Mucosa of rectum (tissue), 2 donors: ENCODE measurements around the gene DRD1.

Source experiments
- H3K27ac ChIP-seq, 2 donors: one replicate each; pipeline ENCODE4 v1.7.0; 2013; ENCODE audit warnings: inconsistent platforms in 2 of 2, low read depth in 2 of 2, low read length in 2 of 2
- H3K27me3 ChIP-seq, 2 donors: one replicate each; pipeline ENCODE4 v1.7.0; 2013; ENCODE audit warnings: low read length in 2 of 2; ENCODE audit not compliant: control insufficient read depth in 2 of 2, insufficient read depth in 2 of 2
- H3K36me3 ChIP-seq, 2 donors: one replicate each; pipeline ENCODE4 v1.7.0; 2013; ENCODE audit warnings: low read length in 2 of 2; ENCODE audit not compliant: control insufficient read depth in 2 of 2, insufficient read depth in 2 of 2
- H3K4me1 ChIP-seq, 2 donors: one replicate each; pipeline ENCODE4 v1.7.0; 2013; ENCODE audit warnings: low read length in 2 of 2, mild to moderate bottlenecking in 1 of 2; ENCODE audit not compliant: control insufficient read depth in 2 of 2, insufficient read depth in 2 of 2
- H3K4me3 ChIP-seq, 2 donors: one replicate each; pipeline ENCODE4 v1.7.0; 2013; ENCODE audit warnings: low read length in 2 of 2
- H3K9ac ChIP-seq, 2 donors: one replicate each; pipeline ENCODE4 v1.7.0; 2013; ENCODE audit warnings: low read length in 2 of 2, low read depth in 1 of 2, mild to moderate bottlenecking in 1 of 2
- H3K9me3 ChIP-seq, 2 donors: one replicate each; pipeline ENCODE4 v1.7.0; 2013; ENCODE audit warnings: low read length in 2 of 2; ENCODE audit not compliant: control insufficient read depth in 2 of 2
- donor health status: healthy.
- donor health status: Normal muscosa, but diverticular disease.

Gene DRD1

DNA sequence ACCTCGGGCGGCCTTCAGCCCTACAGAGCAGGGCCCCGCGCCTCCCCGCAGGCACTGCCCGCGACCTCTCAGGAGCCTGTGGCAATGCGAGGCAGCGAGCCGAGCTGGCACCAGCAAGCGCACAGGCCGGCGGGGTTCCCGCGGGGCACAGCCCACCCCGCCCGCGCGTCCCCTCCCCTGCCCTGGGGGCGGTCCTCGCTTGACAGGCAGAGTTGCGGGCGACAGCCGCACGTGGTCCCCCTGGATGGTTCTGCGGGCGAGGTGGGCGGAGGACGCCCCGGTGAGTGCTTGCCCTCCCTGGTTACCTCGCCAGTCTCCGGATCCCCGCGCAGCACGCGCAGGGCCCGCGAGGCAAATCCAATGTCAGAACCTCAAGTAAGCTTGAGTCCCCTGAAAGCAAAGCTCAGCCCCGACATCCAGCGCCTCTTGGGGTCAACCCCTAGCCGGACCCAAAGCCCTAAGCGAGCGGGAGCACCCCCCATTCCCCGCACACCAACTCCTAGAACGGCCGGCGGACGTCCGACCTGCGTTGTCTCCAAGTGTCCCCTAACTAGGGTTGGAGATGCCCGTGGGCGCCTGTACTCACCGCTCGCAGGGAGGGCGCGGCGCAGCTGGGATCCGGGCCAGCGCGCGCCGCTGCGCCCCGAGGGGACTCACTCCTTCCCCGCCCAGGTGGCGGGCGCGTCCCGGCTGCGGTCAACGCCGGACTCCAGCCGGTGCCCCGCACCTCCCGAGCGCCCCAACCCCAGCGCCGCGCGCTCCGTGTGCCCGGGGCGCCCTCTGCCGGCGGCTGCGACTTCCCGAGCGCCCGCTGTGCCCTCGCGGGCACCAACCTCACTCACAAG, at the start of gene DRD1:
Gene DRD1, minus strand, starts transcription at position 123 of the 845 bp plus-strand sequence. CDS start 1,083 bp downstream, outside the sequence.
- H3K27me3 ChIP-seq, result peaks cover 8 to 11% of the 10 kb centered on the region in 2 donors
- H3K27ac ChIP-seq, result no peak within 1 kb of the TSS
- no peaks in the 10 kb centered on the region for H3K36me3 ChIP-seq
- no peaks in the 10 kb centered on the region for H3K4me1 ChIP-seq
- H3K4me3 ChIP-seq, result peak within 1 kb of the TSS; percentile 7 to 33
- no peaks in the 10 kb centered on the region for H3K9me3 ChIP-seq
- no peak within 1 kb of the TSS for H3K9ac ChIP-seq

DNA sequence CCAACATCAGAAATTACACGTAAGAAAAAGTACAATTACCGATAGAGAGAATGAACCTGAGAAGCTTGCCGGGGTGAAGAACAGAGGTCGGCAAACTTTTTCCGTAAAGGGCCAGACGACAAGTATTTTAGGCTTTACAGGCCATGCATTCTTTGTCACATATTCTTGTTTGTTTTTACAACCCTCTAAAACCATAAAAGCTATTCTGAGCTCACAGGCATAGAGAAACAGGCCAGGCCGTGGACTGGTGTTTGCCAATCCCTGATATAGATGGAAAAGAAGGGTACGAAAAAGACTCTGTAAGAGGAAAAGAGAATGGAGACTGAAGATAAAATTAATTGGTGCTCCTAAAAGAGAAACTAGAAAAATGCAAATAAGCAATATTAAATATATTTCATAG, 49.7 kb upstream of the DRD1 start:
- no peak overlapping the region for H3K27ac ChIP-seq
- peaks cover 21 to 25% of the 10 kb centered on the region in 2 donors for H3K36me3 ChIP-seq
- H3K4me3 ChIP-seq, result no peak overlapping the region
- H3K9ac ChIP-seq, result no peak overlapping the region
- H3K9me3 ChIP-seq, result no peaks in the 10 kb centered on the region
- H3K4me1 ChIP-seq, result no peaks in the 10 kb centered on the region
- H3K27me3 ChIP-seq, result no peaks in the 10 kb centered on the region

DNA sequence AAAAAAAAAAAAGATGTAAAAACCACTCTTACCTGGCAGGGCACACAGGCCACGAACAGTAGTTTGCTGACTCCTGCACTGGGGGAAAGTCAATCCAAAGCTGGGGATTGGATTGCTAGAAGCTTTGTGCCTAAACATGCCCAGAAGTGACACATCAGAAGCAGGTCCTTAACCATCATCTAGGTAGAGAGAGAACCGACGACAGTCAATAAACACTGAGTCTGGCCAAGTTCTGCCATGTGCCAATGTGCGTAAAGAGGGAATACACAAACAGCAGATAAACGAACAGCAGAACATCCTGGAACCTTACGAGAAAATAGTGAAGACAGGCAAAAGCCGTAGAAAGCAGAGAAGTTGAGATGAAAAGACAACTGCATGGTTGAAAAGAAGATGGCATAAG, 49.3 kb upstream of the DRD1 start:
- no peak overlapping the region for H3K27ac ChIP-seq
- peaks cover 21 to 25% of the 10 kb centered on the region in 2 donors for H3K36me3 ChIP-seq
- H3K27me3 ChIP-seq, result no peaks in the 10 kb centered on the region
- H3K4me1 ChIP-seq, result no peaks in the 10 kb centered on the region
- no peak overlapping the region for H3K9ac ChIP-seq
- H3K4me3 ChIP-seq, result no peak overlapping the region
- H3K9me3 ChIP-seq, result no peaks in the 10 kb centered on the region

DNA sequence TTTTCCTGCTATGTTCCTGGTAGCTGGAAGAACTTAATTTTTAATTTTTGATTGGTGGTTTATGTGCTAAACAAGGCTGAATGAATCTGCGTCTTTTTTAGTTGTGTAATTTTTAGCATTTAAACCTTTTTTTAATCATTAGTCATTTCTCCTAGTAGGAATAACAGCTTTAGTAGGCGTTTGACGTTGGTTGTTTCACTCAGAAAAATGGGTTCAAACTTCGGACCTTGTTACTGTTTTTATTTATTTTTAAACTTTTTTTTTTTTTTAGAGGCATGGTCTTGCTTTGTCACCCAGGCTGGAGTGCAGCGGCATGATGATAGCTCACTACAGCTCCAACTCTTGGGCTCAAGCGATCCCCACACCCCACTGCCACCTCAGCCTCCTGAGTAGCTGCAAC, 47.2 kb upstream of the DRD1 start:
- Histone ChIP-seq H3K36me3 (peaks cover 17 to 27% of the 10 kb centered on the region in 2 donors), H3K27me3 (no peaks in the 10 kb centered on the region), H3K4me3 (no peak overlapping the region), H3K9ac (no peak overlapping the region), H3K9me3 (no peaks in the 10 kb centered on the region), H3K27ac (no peak overlapping the region), H3K4me1 (no peaks in the 10 kb centered on the region)

DNA sequence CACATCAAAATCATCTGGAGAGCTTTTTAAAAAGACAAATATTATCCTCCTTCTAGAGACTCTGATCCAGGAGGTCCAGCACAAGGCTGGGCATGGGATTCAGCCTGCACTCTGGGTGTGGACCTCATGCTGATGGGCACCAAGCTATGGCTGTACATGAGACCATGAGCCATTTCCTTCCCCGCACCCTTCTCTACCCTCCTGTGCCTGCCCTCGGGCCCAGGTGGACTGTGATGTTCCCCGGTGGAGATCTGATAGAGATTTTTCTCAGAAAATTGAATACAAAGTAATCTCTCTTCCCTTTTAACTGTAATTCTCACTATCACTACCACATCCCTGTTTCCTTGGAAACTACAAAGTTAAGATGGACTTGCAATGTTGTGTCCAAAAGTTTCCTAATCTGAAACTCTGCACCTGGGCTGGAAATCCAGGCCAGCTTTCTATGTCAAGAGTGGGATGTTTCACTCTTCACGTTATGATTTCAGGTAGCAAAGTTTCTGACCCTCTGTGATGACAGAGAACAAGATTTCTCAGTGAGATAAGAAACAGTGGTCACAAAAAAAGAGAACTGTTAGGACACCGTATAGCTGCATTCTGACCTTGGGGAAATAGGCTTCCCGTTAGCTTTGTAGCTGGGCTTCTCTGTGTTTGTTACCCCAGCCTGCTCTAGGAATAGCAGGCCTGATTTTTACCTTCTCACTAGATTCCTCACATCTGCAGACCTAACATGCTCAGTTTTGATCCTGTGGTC, 45.9 kb upstream of the DRD1 start:
- Histone ChIP-seq H3K9ac (no peak overlapping the region), H3K4me3 (no peak overlapping the region), H3K4me1 (no peaks in the 10 kb centered on the region), H3K27ac (no peak overlapping the region), H3K9me3 (no peaks in the 10 kb centered on the region), H3K36me3 (peaks cover 19 to 32% of the 10 kb centered on the region in 2 donors), H3K27me3 (no peaks in the 10 kb centered on the region)

DNA sequence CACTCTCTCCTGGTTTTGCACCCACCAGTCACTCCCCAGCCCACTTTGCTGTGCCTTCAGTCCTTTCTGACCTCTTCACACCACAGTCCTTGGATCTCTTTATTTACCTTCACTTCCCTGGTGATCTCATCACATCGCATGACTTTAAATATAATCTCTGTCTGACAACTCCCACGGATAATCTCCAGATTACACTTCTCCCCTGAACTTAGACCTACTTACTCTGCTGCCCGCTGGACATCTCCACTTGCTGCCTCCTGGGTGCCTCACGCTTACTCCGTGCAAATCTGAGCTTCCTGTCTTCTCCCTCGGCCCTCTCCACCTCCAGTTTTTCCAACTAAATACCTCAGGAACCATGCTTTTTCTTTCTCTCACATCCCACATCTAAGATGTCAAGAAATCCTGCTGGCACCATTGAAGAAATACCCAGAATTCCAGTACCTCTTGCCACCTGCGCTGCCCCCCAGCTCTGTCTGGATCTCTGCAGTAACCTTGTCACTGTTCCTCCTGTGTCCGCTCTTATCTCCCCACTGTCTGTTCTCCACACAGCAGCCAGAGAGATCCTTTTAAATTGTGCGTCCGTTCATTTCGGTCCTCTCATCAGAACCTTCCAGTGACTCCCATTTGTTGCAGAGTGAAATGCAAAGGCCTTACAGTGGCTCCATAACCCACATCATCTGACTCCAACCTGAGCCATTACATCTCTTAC, 43.7 kb upstream of the DRD1 start:
- H3K4me1 ChIP-seq, result no peaks in the 10 kb centered on the region
- no peaks in the 10 kb centered on the region for H3K9me3 ChIP-seq
- no peak overlapping the region for H3K4me3 ChIP-seq
- no peak overlapping the region for H3K27ac ChIP-seq
- no peak overlapping the region for H3K9ac ChIP-seq
- peaks cover 17 to 33% of the 10 kb centered on the region in 2 donors for H3K36me3 ChIP-seq
- H3K27me3 ChIP-seq, result no peaks in the 10 kb centered on the region

DNA sequence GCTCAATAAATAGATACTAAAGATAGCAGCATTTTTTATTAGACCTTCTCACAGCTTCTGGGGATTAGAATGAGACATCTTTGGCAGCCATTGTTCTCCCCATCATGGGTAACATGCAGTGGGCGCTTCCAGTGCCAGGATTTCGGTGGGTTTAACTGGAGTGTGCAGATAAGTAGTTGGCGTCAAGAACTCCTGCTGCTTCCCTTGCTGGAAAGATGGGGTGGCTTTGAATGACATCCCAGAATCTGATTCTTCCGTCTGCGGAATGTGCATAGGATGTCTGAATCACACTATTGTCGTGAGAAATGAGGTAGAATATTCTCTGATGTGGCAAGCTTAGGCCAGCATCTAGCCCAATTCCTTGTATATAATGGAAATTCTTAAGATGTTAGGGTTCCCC, 41.6 kb upstream of the DRD1 start:
- Histone ChIP-seq H3K4me1 (peaks cover 0 to 3% of the 10 kb centered on the region in 2 donors), H3K27ac (no peak overlapping the region), H3K27me3 (no peaks in the 10 kb centered on the region), H3K9me3 (no peaks in the 10 kb centered on the region), H3K36me3 (peaks cover 9 to 25% of the 10 kb centered on the region in 2 donors), H3K9ac (no peak overlapping the region), H3K4me3 (no peak overlapping the region)

DNA sequence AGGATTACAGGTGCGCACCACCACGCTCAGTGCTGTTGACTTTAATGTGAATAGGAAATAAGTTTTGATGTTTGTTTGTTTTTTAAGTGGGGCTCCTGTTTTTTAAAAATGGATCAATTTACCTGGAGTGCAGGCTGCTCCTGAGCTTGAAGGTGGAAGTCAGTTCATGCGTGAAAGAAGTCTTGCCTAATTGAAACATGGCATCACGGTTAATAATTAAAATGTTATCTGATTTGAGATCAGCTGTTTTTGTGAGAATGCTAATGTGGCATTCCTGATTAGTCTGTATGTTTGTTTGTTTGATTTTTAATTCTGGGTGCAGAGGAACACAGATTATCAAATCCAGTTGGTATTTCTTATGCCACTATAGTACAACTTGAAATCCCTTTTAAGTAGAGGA, 40.8 kb upstream of the DRD1 start:
- Histone ChIP-seq H3K9ac (no peak overlapping the region), H3K4me3 (no peak overlapping the region), H3K27me3 (no peaks in the 10 kb centered on the region), H3K4me1 (peaks cover 0 to 4% of the 10 kb centered on the region in 2 donors), H3K9me3 (no peaks in the 10 kb centered on the region), H3K27ac (no peak overlapping the region), H3K36me3 (peaks cover 9 to 25% of the 10 kb centered on the region in 2 donors)

DNA sequence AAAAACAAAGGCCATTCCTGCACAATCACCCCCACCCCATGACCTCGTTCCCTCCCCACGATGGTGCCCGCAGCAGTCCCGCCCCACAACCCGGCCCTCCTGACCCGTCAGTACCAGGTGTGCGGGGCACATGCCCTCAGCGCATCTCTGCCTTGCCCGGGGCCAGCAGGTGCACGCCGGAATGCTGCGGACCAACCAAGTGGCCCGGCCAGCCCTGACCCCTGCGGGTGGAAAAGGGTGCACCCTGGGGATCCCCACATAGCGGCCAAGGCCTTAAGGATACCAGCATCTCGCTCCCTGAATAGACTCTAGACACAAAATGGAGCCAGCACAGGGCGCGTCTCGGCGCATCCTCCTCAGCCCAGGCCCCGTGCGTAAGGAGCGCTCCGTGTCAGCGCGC, 40.3 kb upstream of the DRD1 start:
- H3K27ac ChIP-seq, result no peak overlapping the region
- peaks cover 9 to 25% of the 10 kb centered on the region in 2 donors for H3K36me3 ChIP-seq
- peaks cover 5 to 9% of the 10 kb centered on the region in 2 donors for H3K4me1 ChIP-seq
- H3K9me3 ChIP-seq, result no peaks in the 10 kb centered on the region
- no peaks in the 10 kb centered on the region for H3K27me3 ChIP-seq
- H3K4me3 ChIP-seq, result no peak overlapping the region
- H3K9ac ChIP-seq, result no peak overlapping the region

DNA sequence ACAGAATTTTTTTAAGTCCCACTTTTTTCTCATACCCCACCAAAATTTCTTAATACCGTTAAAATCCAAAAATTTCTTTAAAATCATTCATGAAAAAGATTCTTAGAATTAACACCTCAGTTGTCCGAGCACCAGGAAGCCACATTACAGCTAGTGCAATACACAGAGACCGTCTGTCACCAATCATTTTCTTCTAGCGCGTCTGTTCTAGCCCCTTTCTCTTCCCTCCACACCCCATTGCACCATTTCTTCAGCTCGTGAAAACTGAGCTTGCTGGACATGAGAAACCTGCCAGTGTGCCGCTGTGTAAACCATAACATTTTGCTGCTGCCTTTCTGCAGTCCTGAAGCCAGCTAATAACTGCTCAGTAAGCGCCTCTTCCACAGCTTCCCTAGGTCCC, 39.4 kb upstream of the DRD1 start:
- H3K4me3 ChIP-seq, result no peak overlapping the region
- no peak overlapping the region for H3K27ac ChIP-seq
- peaks cover 9 to 25% of the 10 kb centered on the region in 2 donors for H3K36me3 ChIP-seq
- H3K27me3 ChIP-seq, result no peaks in the 10 kb centered on the region
- H3K9me3 ChIP-seq, result no peaks in the 10 kb centered on the region
- no peak overlapping the region for H3K9ac ChIP-seq
- H3K4me1 ChIP-seq, result peaks cover 10 to 14% of the 10 kb centered on the region in 2 donors
